Measurements from ENCODE around the gene VPS37B.
"Not testable (repeated sequence)": the region's sequence is repeated elsewhere in the genome, so short reads cannot be mapped to it uniquely, and the experiment has no call there.

VPS37B gene

GRCh38 chr12:122905258-122905657, 9.3 kb upstream of the VPS37B start:
- not testable (repeated sequence) for DNase-seq (ENCODE audit: low read depth)

DNA sequence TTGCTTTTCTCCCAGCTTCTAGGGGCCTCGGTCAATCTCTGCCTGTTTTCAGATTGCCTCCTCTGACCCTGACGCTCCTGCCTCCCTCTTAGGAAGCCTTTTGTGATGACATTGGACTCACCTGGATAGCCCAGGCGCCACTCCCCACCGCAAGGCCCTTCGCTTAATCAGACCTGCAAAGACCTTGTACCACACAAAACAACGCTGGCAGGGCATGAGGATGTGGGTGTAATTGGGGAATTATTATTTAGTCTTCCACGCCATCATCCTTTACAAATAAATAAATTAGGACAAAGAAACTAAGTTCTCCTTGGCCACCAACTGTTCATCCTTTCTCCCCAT, 7.7 kb upstream of the VPS37B start:
- DNase-seq (ENCODE audit: low read depth) = no peak

DNA sequence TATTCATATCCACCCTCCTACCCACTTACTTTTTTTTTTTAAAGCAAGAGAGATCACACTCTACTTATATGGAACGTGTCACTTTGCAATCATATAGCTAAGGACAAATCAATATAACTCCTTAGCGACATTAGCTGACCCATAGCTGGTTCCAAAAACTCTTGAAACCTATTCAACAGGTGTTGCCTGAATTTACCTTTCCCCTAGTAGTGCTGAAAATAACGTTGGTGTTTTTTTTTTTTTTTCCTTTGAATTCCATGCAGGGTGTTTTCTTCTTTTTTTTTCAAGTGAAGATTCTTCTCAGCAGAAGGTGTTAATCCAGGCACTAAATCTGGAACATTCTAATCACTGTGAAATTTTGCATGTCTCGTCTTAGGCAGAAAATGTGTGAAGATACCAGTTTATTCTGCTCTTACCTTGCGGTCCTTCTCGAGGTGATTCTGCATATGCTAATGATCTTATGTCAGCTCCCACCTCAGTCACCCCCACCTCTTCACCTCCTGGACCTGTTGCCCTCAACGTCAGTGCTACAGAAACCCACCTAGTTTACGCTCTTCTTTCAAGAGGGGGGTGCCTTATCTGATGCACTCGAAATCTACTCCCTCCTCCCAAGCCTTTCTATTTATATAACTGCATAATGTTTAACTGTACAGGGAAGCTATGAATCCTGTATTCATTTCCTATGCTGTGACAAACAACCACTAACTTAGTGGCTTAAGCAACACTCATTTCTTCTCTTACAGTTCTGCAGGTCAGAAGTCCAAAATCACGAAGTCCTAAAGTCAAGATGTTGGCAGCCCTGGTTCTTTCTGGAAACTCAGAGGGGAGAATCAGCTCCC, 7.1 kb upstream of the VPS37B start:
- DNase-seq (ENCODE audit: low read depth) = no peak

DNA sequence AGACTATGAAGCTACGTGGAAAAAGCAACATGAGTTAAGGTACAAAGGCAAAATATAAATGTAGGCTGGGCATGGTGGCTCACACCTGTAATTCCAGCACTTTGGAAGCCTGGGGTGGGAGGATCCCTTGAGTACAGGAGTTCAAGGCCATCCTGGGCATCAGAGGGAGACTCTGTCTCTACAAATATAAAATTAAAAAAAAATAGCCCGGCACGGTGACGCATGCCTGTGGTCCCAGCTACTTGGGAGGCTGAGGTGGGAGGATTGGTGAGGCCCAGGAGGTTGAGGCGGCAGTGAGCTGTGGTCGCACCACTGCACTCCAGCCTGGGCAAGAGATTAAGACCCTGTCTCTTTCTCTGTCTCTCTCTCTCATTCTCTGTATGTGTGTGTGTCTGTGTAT, 4.0 kb upstream of the VPS37B start:
- no peak for DNase-seq (ENCODE audit: low read depth)

- DNase-seq (ENCODE audit: low read depth) = no peak
Observed at GRCh38 chr12:122896662-122897061, 738 bp upstream of the VPS37B start.

- no peak for DNase-seq (ENCODE audit: low read depth)
Observed at GRCh38 chr12:122895320-122895703, 612 bp downstream of the VPS37B start.

DNA sequence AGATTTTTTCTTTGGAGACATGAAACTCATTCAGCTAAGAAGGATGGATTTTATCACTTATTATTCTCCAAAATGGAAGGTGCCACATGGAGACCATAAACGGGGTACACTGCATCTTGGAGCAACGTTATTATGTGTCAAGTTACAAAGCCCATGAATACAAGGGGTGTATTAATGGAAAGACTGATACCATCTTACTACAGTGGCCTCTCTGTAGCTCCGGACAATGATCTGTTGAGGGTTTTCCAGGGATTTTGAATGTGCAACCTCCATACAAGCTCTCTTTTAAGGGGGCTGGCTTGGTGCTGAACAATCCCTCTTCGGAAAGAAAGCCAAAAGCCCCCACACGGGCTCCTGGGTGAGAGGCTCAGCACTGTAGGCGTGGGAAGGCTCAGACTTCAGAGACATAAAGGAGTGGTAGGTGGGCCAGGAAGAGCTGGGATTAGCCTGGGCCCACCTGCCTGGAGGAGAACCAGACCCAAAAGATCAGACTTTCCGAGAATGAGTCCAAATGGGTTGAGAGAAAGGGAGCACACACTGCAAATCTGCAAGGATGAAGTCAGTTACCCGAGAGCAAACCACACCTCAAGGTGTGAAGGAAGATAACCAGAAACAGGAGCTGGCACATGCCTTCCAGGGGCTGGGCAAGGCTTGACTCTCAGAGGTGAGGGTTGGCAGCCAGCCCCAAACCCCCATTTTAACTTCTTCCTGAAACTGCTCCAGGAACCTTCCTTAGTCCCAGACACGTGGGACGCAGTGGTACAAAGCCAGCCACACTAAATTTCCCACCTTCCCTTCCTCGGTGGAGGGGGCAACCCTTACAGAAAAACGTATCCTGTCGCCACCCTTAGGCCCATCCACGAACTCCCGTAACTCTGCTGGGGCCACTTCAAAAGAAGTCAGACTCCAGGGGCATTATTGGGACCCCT, 1.5 kb downstream of the VPS37B start:
- DNase-seq (ENCODE audit: low read depth) = no peak

DNA sequence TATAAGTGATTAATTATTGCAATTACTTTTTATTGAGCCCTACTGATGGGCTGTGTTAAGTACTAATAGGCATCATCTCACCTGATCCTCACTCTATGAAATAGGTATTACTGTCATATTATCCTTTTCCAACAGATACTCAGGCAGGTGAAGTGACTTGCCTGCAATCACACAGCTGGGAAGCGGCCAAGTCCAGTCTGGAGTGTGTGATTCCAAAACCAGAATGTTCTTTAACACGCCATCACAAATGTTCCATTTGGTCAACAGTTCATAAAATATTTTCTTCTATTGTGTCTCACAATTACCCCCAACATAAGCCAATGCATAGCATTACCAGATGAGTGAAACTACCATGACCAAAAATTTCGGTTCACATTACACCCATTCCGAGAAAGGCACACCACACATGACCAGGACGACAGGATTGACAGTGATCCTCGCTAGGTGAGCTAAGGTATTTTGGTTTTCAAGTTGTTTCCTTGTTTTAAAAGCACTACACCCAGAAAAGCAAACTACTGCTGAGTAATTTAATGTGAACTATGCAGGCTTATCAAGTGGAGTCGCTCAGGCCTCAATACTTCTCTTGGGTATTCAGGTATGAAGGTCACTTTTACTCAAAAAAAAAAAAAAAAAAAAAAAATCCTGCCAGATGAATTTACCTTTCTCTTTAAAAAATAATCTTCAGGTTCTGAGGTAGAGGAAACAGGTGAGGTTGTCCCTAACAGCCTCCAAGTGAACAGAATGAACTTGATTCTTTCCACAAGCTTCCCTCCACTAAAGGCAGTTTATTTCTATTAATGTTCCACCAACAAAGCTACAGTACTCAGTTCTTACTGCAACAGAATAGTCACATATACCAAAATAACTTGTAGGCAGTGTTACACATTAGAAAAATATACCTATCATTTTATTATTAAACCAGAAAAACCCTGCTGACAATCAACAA, 2.4 kb downstream of the VPS37B start:
- no peak for DNase-seq (ENCODE audit: low read depth)

GRCh38 chr12:122892724-122893123, 3.2 kb downstream of the VPS37B start:
- not testable (repeated sequence) for DNase-seq (ENCODE audit: low read depth)

DNA sequence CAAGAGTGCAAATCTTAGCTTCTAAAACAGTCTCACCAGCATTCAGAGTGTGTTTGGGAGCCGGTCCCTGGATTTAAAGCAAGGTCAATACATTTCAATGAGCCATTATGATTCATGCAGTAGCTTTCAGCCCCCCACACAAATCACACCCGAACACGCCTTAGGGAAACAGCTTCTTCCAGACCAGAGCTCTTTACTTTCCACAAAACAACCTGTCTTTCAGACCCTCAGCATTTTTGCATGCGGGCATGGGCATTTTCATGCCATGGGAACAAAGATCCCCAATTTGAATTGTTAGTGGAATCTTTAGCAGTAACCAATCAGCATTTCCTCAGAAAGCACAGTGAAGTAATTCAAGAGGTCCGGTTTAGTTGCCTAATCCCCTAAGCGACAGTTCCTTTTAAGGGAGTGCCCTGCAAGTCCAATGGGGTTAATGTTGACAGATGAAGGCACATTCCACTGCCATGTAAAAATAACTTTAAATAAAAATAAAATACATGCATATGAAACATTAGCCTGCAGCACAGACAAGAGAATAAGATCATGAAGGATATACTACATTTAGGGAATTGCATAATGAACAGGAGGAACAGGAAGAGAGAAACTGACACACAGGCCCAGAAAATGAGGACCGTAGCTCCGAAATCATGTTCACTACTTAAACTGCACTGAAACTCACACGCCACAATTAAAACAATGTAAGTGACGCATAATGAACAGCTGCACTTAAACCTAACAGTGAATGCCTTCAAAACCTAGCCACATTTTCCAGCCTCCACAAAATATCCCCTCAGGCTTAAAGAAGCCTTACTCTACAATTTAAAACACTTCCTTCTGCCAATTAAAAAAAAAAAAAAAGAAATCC, 4.0 kb downstream of the VPS37B start:
- no peak for DNase-seq (ENCODE audit: low read depth)

- DNase-seq (ENCODE audit: low read depth) = no peak
Observed at GRCh38 chr12:122889761-122890520, 6.0 kb downstream of the VPS37B start.

GRCh38 chr12:122888232-122888752, 7.6 kb downstream of the VPS37B start:
- no peak for DNase-seq (ENCODE audit: low read depth)

GRCh38 chr12:122887819-122888212, 8.1 kb downstream of the VPS37B start:
- no peak for DNase-seq (ENCODE audit: low read depth)

DNA sequence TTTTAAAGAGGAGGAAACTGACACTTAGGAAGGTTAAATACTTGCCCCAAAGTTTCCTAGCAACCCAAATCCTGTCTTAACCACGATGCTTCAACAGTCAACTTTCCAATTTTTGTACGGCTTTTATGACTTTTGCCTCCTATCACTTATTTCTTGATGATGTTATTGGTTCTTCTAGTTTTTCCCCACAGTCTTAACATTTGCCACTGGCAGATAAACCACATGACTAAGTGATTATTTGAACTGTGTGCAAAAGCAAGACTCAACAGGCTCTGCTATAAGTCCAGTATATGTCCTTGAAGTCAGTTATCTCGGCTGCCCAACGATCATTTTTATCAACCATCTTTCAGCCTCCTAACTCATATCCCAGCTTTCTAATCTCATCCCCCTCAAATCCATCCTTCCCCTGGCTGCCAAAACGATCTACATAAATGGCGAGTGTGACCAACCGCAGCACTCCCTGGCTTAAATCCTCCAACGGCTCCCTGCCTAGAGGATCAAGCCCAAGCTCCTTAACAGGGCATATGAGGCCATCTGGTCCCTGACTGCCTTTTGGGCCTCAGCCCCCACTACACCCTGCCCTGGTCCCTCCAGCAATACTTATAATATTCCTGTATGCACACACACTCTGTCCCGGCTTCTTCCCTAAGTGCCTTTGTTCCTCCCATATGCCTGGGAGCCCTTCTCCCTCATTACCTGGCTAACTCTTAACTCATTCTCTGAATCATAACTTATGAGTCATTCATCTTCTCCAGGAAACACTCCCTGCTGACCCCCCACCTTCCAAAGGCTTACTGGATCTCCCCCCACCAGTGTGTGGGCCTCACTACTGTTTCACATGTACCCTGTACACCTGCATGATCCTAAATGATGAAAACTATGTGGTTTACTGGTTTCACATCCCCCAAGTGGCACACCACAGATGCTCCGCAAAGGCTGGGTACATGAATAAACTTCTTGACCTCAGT, 8.8 kb downstream of the VPS37B start:
- DNase-seq (ENCODE audit: low read depth) = no peak

DNA sequence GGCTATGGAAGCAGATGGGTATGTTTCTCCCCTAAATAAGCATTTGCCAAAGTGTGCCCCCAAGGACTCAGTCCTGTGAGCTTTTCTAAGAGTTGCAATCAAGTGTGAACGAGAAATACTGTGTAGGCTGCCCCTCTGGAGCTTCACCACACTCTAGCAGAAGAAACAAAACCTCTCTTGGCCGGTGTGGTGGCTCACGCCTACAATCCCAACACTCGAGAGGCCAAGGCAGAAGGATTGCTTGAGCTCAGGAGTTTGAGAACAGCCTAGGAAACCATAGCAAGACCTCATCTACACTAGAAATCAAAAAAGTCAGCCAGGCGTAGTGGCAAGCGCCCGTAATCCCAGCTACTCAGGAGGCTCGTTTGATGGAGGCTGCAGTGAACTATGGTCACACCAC, 9.8 kb downstream of the VPS37B start:
- DNase-seq (ENCODE audit: low read depth) = no peak

- no peak for DNase-seq (ENCODE audit: low read depth)
Observed at GRCh38 chr12:122884860-122885259, 11.1 kb downstream of the VPS37B start.

- DNase-seq (ENCODE audit: low read depth) = no peak
Observed at GRCh38 chr12:122884091-122884826, 11.7 kb downstream of the VPS37B start.

DNA sequence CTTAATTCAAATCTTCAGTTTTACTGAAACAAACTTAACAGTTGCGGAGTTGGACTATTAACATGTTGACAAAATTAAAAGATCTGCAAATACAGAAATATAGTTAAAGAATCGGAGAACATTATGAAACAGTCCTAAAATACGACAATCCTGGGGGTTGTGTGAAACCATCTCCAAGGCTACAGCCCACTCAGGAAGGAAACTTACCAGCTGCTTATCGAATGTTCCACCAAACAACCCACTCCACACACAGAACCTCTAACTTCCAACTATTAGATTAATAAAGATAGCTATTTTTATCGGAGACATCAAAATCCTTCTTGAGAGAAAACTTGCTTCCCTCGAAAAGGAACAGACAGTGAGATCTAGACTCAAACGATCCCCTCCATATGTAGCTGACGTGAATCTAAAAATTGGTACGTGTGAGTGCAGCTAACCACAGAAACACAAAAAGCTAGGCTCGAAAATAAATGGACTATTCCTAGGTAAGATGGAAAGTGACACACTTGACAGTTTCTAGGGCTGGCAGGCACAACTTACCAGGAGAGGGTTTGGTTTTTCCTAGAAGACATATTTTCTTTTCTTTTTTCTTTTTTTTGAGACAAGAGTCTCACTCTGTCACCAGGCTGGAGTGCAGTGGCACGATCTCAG, 12.9 kb downstream of the VPS37B start:
- no peak for DNase-seq (ENCODE audit: low read depth)

Data from activated T-cell treated with anti-CD3 and anti-CD28 coated beads for 1 hour (primary cell).